ENCODE results near the gene ASTL. TPM values are rescaled to one million over a fixed set of nuclear protein-coding genes. Genes with fewer than 3 reads are reported as not detected.

Gene ASTL
- total RNA-seq, 1 donor from 2014 or later, result not detected

GRCh38 chr2:96075199-96075771, 63.0 kb downstream of the ASTL start:
- H3K4me1 Mint-ChIP-seq (ENCODE audit: low read depth), result peaks cover 10% of the 10 kb centered on the region
- H3K36me3 Mint-ChIP-seq (ENCODE audit: low read depth), result peaks cover 6% of the 10 kb centered on the region
- H3K4me3 Mint-ChIP-seq (ENCODE audit: unreplicated experiment), result no peak overlapping the region
- H3K9me3 Mint-ChIP-seq (ENCODE audit: low read depth), result peaks cover 20% of the 10 kb centered on the region
- H3K27me3 Mint-ChIP-seq (ENCODE audit: low read depth), result peaks cover 17% of the 10 kb centered on the region
- no peak for DNase-seq (ENCODE audit: low spot score)
- no peak overlapping the region for H3K27ac Mint-ChIP-seq (ENCODE audit: unreplicated experiment)
- no peak for TF ChIP-seq CTCF (IDR thresholded peaks at IDR 0.05)

GRCh38 chr2:96074156-96074555, 64.1 kb downstream of the ASTL start:
- H3K27me3 Mint-ChIP-seq (ENCODE audit: low read depth), result peaks cover 9% of the 10 kb centered on the region
- H3K4me1 Mint-ChIP-seq (ENCODE audit: low read depth), result peaks cover 12% of the 10 kb centered on the region
- H3K9me3 Mint-ChIP-seq (ENCODE audit: low read depth), result peaks cover 20% of the 10 kb centered on the region
- no peak for TF ChIP-seq CTCF (IDR thresholded peaks at IDR 0.05)
- H3K4me3 Mint-ChIP-seq (ENCODE audit: unreplicated experiment), result no peak overlapping the region
- H3K27ac Mint-ChIP-seq (ENCODE audit: unreplicated experiment), result no peak overlapping the region
- DNase-seq (ENCODE audit: low spot score), result no peak
- peaks cover 6% of the 10 kb centered on the region for H3K36me3 Mint-ChIP-seq (ENCODE audit: low read depth)

GRCh38 chr2:96073170-96073775, 65.0 kb downstream of the ASTL start:
- H3K9me3 Mint-ChIP-seq (ENCODE audit: low read depth), result peaks cover 20% of the 10 kb centered on the region
- DNase-seq (ENCODE audit: low spot score), result no peak
- H3K4me3 Mint-ChIP-seq (ENCODE audit: unreplicated experiment), result no peak overlapping the region
- peaks cover 12% of the 10 kb centered on the region for H3K4me1 Mint-ChIP-seq (ENCODE audit: low read depth)
- no peak for TF ChIP-seq CTCF (IDR thresholded peaks at IDR 0.05)
- peaks cover 4% of the 10 kb centered on the region for H3K36me3 Mint-ChIP-seq (ENCODE audit: low read depth)
- peaks cover 2% of the 10 kb centered on the region for H3K27me3 Mint-ChIP-seq (ENCODE audit: low read depth)
- H3K27ac Mint-ChIP-seq (ENCODE audit: unreplicated experiment), result no peak overlapping the region

Other genes starting within 250 kb of the ASTL start
- gene ANKRD36C, start 146.7 kb downstream of the ASTL start, total RNA-seq, result 29.9 to 50.8 TPM (median 33.8 TPM) in 3 replicates
- gene GPAT2, start 103.6 kb downstream of the ASTL start, total RNA-seq, result not detected in 3 replicates
- 0.07 TPM in 1 of 3 replicates, not detected in the others for gene ADRA2B, start 21.9 kb downstream of the ASTL start, total RNA-seq
- 0.31 to 1.3 TPM (median 1.1 TPM) in 3 replicates for gene DUSP2, start 6.9 kb upstream of the ASTL start, total RNA-seq
- gene STARD7, start 70.3 kb upstream of the ASTL start, total RNA-seq, result 61.0 to 81.8 TPM (median 66.1 TPM) in 3 replicates
- 43.9 to 54.4 TPM (median 52.5 TPM) in 3 replicates for gene TMEM127, start 127.5 kb upstream of the ASTL start, total RNA-seq
- gene CIAO1, start 127.7 kb upstream of the ASTL start, total RNA-seq, result 37.5 to 46.9 TPM (median 39.7 TPM) in 3 replicates
- gene SNRNP200, start 167.0 kb upstream of the ASTL start, total RNA-seq, result 77.8 to 101 TPM (median 82.6 TPM) in 3 replicates
- 0.63 to 3.2 TPM (median 2.8 TPM) in 3 replicates for gene ITPRIPL1, start 186.8 kb upstream of the ASTL start, total RNA-seq
- gene NCAPH, start 197.3 kb upstream of the ASTL start, total RNA-seq, result 3.7 to 5.4 TPM (median 5.2 TPM) in 3 replicates

Data from chondrocyte (in vitro differentiated cells).